Immature natural killer cell (primary cell): Measurements from ENCODE around the gene MPP7. TPM values are rescaled to one million over a fixed set of nuclear protein-coding genes. Genes with fewer than 3 reads are reported as not detected.

Experiments used
- polyA plus RNA-seq, 3 donors: library from polyadenylated mRNA; unstranded; fragments of 300-500 nt; fragmentation: Illumina TruSeq; gene quantifications; one replicate each; pipeline ENCODE4 v1.2.3, GENCODE V29; 2021

MPP7 gene
- polyA plus RNA-seq, 3 donors from 2014 or later, result 11.7 to 20.9 (median 14.9) TPM

Other genes with a start within 250 kb of the MPP7 start
- gene WAC, start 230.1 kb upstream of the MPP7 start, polyA plus RNA-seq, result 100 to 1,000 TPM in 1 of 3 donors, 10 to 100 TPM in 2; 55.8 to 105 (median 62.7) TPM